GM12873 (cell line): ENCODE measurements around the gene RFLNA.

Experiments used
- CTCF ChIP-seq: IDR thresholded peaks from 2 replicates; pipeline ENCODE4 v1.5.1; 2012; ENCODE audit warnings: low read depth, mild to moderate bottlenecking, moderate library complexity, low read length, control low read depth; ENCODE audit not compliant: insufficient read depth; ENCODE audit errors: missing control alignments

Gene RFLNA

GRCh38 chr12:124351422-124351821, 56.5 kb downstream of the RFLNA start:
- TF ChIP-seq CTCF, result no peak

GRCh38 chr12:124352257-124352656, 57.4 kb downstream of the RFLNA start:
- no peak for TF ChIP-seq CTCF

GRCh38 chr12:124352839-124353238, 57.9 kb downstream of the RFLNA start:
- TF ChIP-seq CTCF, result no peak

GRCh38 chr12:124354400-124354799, 59.5 kb downstream of the RFLNA start:
- no peak for TF ChIP-seq CTCF

GRCh38 chr12:124356221-124356620, 61.3 kb downstream of the RFLNA start:
- no peak for TF ChIP-seq CTCF

GRCh38 chr12:124357616-124358015, 62.7 kb downstream of the RFLNA start:
- TF ChIP-seq CTCF, result no peak

- no peak for TF ChIP-seq CTCF
Observed at GRCh38 chr12:124358572-124358971, 63.7 kb downstream of the RFLNA start.
